Liver (tissue), 9 donors: ENCODE results near the gene SCARB1. TPM values are rescaled to one million over a fixed set of nuclear protein-coding genes. Genes with fewer than 3 reads are reported as not detected.
"Not testable (repeated sequence)": the region's sequence is repeated elsewhere in the genome, so short reads cannot be mapped to it uniquely, and the experiment has no call there.

Experiments used
- DNase-seq: peaks from one replicate; pipeline ENCODE4 v3.0.0-alpha.2; 2017; ENCODE audit warnings: low spot score
- H3K27ac ChIP-seq, 2 donors: one replicate each; pipeline ENCODE4 v1.7.0; 2013; ENCODE audit warnings: inconsistent platforms in 2 of 2, low read length in 2 of 2, control low read depth in 1 of 2, low read depth in 1 of 2, mild to moderate bottlenecking in 1 of 2
- H3K27me3 ChIP-seq, 4 donors: one replicate each; pipeline versions ENCODE4 v1.6.1 to v1.7.0; 2013; ENCODE audit warnings: low read length in 3 of 4, inconsistent platforms in 1 of 4, mild to moderate bottlenecking in 1 of 4, moderate library complexity in 1 of 4; ENCODE audit not compliant: control insufficient read depth in 4 of 4, insufficient read depth in 4 of 4
- H3K36me3 ChIP-seq, 4 donors: one replicate each; pipeline versions ENCODE4 v1.6.1 to v1.7.0; 2013; ENCODE audit warnings: low read length in 3 of 4, mild to moderate bottlenecking in 3 of 4, low read depth in 1 of 4, moderate library complexity in 1 of 4; ENCODE audit not compliant: control insufficient read depth in 4 of 4, insufficient read depth in 3 of 4
- H3K4me1 ChIP-seq, 4 donors: one replicate each; pipeline versions ENCODE4 v1.6.1 to v1.7.0; 2013; ENCODE audit warnings: low read length in 3 of 4, mild to moderate bottlenecking in 3 of 4, moderate library complexity in 1 of 4; ENCODE audit not compliant: control insufficient read depth in 4 of 4, insufficient read depth in 4 of 4
- H3K4me3 ChIP-seq, 3 donors: one replicate each; pipeline versions ENCODE4 v1.6.1 to v1.7.0; 2013; ENCODE audit warnings: low read length in 3 of 3, control low read depth in 1 of 3, low read depth in 1 of 3, mild to moderate bottlenecking in 1 of 3
- H3K9ac ChIP-seq, 2 donors: one replicate each; pipeline ENCODE4 v1.7.0; 2013; ENCODE audit warnings: low read length in 2 of 2, mild to moderate bottlenecking in 2 of 2, moderate library complexity in 2 of 2, control low read depth in 1 of 2, low read depth in 1 of 2
- H3K9me3 ChIP-seq, 4 donors: one replicate each; pipeline versions ENCODE4 v1.6.1 to v1.7.0; 2013; ENCODE audit warnings: low read length in 3 of 4; ENCODE audit not compliant: control insufficient read depth in 4 of 4
- EGR1 ChIP-seq, 2 donors: IDR thresholded peaks; 2 replicates each; pipeline ENCODE4 v1.6.1; 2016 to 2018; ENCODE audit warnings: antibody characterized with exemption in 2 of 2, low read depth in 2 of 2
- FOXA1 ChIP-seq: IDR thresholded peaks from 2 replicates; pipeline ENCODE4 v1.6.1; 2016; ENCODE audit warnings: antibody characterized with exemption
- FOXA2 ChIP-seq: IDR thresholded peaks from 2 replicates; pipeline ENCODE4 v1.6.1; 2016; ENCODE audit warnings: antibody characterized with exemption
- GABPA ChIP-seq, 2 donors: IDR thresholded peaks in 1 of 2; conservative IDR thresholded peaks in 1 of 2; 2 replicates each; pipeline ENCODE4 v1.6.1; 2016; ENCODE audit warnings: antibody characterized with exemption in 2 of 2, mild to moderate bottlenecking in 1 of 2, moderate library complexity in 1 of 2
- HNF4A ChIP-seq, 2 donors: conservative IDR thresholded peaks; 2 replicates each; pipeline ENCODE4 v1.6.1; 2016; ENCODE audit warnings: antibody characterized with exemption in 2 of 2, mild to moderate bottlenecking in 2 of 2
- HNF4G ChIP-seq: IDR thresholded peaks from 2 replicates; pipeline ENCODE4 v1.6.1; 2016; ENCODE audit warnings: antibody characterized with exemption
- JUND ChIP-seq, 2 donors: IDR thresholded peaks; 2 replicates each; pipeline ENCODE4 v1.6.1; 2016; ENCODE audit warnings: antibody characterized with exemption in 2 of 2
- NR2F2 ChIP-seq: IDR thresholded peaks from 2 replicates; pipeline ENCODE4 v1.6.1; 2016; ENCODE audit warnings: antibody characterized with exemption
- RAD21 ChIP-seq, 2 donors: IDR thresholded peaks; 2 replicates each; pipeline ENCODE4 v1.6.1; 2016; ENCODE audit warnings: antibody characterized with exemption in 2 of 2, mild to moderate bottlenecking in 2 of 2
- RXRA ChIP-seq, 2 donors: IDR thresholded peaks; 2 replicates each; pipeline ENCODE4 v1.6.1; 2017 to 2018; ENCODE audit warnings: antibody characterized with exemption in 2 of 2, mild to moderate bottlenecking in 1 of 2
- SP1 ChIP-seq: IDR thresholded peaks from 2 replicates; pipeline ENCODE4 v1.6.1; 2018; ENCODE audit warnings: antibody characterized with exemption, mild to moderate bottlenecking
- TAF1 ChIP-seq: conservative IDR thresholded peaks from 2 replicates; pipeline ENCODE4 v1.6.1; 2016; ENCODE audit warnings: antibody characterized with exemption, mild to moderate bottlenecking
- YY1 ChIP-seq: IDR thresholded peaks from 2 replicates; pipeline ENCODE4 v1.6.1; 2016; ENCODE audit warnings: antibody characterized with exemption, mild to moderate bottlenecking
- WGBS: extraction: QIAGEN DNeasy Blood & Tissue Kit; methylation state at CpG from one replicate; pipeline ENCODE4 v1.1.7; 2013; 5-methylcytosine and 5-hydroxymethylcytosine counted together
- polyA plus RNA-seq, 2 donors: library from polyadenylated mRNA; stranded (reverse) in 1 of 2; unstranded in 1 of 2; fragments of 200-250 nt in 1 of 2; fragments of >200 nt in 1 of 2; fragmentation: Nextera tagmentation in 1 of 2; extraction: Ambion mirVana in 1 of 2; gene quantifications; one replicate each; pipeline versions ENCODE4 v1.2.1 to v1.2.3, GENCODE V29; 2013 to 2015
- total RNA-seq, 2 donors: library from RNA; depleted of rRNA; stranded (reverse); fragments of >200 nt; gene quantifications; one replicate each; pipeline ENCODE4 v1.2.3, GENCODE V29; 2014
- TF ChIP-seq, protein P1 (sequence below): fragments of 150-350 bp; IDR thresholded peaks from 2 replicates; pipeline ENCODE4 v1.5.1; 2017; ENCODE audit warnings: improper control_type of control experiment, low read depth, low read length; ENCODE audit not compliant: missing input control
- TF ChIP-seq, protein P2 (sequence below): IDR thresholded peaks from 2 replicates; pipeline ENCODE4 v1.6.1; 2016; ENCODE audit warnings: antibody characterized with exemption, mild to moderate bottlenecking
- TF ChIP-seq, protein P3 (sequence below): IDR thresholded peaks from 2 replicates; pipeline ENCODE4 v1.6.1; 2016; ENCODE audit warnings: antibody characterized with exemption
- TF ChIP-seq, protein P4 (sequence below): IDR thresholded peaks from 2 replicates; pipeline ENCODE4 v1.6.1; 2016; ENCODE audit warnings: antibody characterized with exemption
- TF ChIP-seq, protein P5 (sequence below): IDR thresholded peaks from 2 replicates; pipeline ENCODE4 v1.6.1; 2016; ENCODE audit warnings: antibody characterized with exemption
- donor health status: healthy.
- donor health status: healthy.
- donor health status: healthy.
- donor health status: healthy.
- donor health status: healthy.

The SCARB1 gene
- total and polyA plus RNA-seq, 4 donors = 85.3 to 289 (median 141) TPM

DNA sequence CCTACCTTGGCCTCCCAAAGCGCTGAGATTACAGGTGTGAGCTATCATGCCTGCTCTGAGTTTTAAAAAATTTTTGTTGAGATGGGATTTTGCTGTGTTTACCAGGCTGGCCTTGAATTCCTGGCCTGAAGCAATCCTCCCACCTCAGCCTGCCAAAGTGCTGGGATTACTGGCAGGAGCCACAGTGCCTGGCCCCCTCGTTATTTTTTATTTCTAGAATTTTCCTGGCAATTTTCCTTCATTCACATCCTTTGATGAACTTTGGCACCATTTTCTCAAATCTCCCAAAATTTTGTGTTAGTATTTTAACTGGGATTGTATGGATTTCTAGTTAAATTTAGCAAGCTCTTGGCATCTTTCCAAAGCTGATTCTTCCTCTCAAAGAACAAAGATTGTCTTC, 24.6 kb upstream of the SCARB1 start:
- peak; percentile 22 for TF ChIP-seq FOXA1
- no peak for TF ChIP-seq HNF4G
- peak; percentile 27 to 61 for TF ChIP-seq JUND (IDR thresholded peaks at IDR 0.05)
- no peak for TF ChIP-seq NR2F2
- no peak for TF ChIP-seq GABPA (IDR thresholded peaks at IDR 0.05 in 1 of 2, conservative IDR thresholded peaks at IDR 0.05 in 1 of 2)
- TF ChIP-seq, protein P1, sequence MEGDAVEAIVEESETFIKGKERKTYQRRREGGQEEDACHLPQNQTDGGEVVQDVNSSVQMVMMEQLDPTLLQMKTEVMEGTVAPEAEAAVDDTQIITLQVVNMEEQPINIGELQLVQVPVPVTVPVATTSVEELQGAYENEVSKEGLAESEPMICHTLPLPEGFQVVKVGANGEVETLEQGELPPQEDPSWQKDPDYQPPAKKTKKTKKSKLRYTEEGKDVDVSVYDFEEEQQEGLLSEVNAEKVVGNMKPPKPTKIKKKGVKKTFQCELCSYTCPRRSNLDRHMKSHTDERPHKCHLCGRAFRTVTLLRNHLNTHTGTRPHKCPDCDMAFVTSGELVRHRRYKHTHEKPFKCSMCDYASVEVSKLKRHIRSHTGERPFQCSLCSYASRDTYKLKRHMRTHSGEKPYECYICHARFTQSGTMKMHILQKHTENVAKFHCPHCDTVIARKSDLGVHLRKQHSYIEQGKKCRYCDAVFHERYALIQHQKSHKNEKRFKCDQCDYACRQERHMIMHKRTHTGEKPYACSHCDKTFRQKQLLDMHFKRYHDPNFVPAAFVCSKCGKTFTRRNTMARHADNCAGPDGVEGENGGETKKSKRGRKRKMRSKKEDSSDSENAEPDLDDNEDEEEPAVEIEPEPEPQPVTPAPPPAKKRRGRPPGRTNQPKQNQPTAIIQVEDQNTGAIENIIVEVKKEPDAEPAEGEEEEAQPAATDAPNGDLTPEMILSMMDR = no peak
- TF ChIP-seq, protein P2, sequence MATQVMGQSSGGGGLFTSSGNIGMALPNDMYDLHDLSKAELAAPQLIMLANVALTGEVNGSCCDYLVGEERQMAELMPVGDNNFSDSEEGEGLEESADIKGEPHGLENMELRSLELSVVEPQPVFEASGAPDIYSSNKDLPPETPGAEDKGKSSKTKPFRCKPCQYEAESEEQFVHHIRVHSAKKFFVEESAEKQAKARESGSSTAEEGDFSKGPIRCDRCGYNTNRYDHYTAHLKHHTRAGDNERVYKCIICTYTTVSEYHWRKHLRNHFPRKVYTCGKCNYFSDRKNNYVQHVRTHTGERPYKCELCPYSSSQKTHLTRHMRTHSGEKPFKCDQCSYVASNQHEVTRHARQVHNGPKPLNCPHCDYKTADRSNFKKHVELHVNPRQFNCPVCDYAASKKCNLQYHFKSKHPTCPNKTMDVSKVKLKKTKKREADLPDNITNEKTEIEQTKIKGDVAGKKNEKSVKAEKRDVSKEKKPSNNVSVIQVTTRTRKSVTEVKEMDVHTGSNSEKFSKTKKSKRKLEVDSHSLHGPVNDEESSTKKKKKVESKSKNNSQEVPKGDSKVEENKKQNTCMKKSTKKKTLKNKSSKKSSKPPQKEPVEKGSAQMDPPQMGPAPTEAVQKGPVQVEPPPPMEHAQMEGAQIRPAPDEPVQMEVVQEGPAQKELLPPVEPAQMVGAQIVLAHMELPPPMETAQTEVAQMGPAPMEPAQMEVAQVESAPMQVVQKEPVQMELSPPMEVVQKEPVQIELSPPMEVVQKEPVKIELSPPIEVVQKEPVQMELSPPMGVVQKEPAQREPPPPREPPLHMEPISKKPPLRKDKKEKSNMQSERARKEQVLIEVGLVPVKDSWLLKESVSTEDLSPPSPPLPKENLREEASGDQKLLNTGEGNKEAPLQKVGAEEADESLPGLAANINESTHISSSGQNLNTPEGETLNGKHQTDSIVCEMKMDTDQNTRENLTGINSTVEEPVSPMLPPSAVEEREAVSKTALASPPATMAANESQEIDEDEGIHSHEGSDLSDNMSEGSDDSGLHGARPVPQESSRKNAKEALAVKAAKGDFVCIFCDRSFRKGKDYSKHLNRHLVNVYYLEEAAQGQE = peak; percentile 52
- peak; percentile 23 for TF ChIP-seq FOXA2
- TF ChIP-seq RAD21 (IDR thresholded peaks at IDR 0.05) = peak in 1 of 2 donors; percentile 37
- TF ChIP-seq EGR1 (IDR thresholded peaks at IDR 0.05; ENCODE audit: low read depth in 2 of 2) = peak in 1 of 2 donors; percentile 48
- peak; percentile 49 for TF ChIP-seq SP1
- TF ChIP-seq, protein P3, sequence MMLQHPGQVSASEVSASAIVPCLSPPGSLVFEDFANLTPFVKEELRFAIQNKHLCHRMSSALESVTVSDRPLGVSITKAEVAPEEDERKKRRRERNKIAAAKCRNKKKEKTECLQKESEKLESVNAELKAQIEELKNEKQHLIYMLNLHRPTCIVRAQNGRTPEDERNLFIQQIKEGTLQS = no peak
- peak; percentile 65 to 77 for TF ChIP-seq RXRA (IDR thresholded peaks at IDR 0.05)
- TF ChIP-seq YY1 = peak; percentile 73
- TF ChIP-seq HNF4A (conservative IDR thresholded peaks at IDR 0.05) = peak; percentile 66
- TF ChIP-seq, protein P4, sequence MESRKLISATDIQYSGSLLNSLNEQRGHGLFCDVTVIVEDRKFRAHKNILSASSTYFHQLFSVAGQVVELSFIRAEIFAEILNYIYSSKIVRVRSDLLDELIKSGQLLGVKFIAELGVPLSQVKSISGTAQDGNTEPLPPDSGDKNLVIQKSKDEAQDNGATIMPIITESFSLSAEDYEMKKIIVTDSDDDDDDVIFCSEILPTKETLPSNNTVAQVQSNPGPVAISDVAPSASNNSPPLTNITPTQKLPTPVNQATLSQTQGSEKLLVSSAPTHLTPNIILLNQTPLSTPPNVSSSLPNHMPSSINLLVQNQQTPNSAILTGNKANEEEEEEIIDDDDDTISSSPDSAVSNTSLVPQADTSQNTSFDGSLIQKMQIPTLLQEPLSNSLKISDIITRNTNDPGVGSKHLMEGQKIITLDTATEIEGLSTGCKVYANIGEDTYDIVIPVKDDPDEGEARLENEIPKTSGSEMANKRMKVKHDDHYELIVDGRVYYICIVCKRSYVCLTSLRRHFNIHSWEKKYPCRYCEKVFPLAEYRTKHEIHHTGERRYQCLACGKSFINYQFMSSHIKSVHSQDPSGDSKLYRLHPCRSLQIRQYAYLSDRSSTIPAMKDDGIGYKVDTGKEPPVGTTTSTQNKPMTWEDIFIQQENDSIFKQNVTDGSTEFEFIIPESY = peak; percentile 49
- TF ChIP-seq, protein P5, sequence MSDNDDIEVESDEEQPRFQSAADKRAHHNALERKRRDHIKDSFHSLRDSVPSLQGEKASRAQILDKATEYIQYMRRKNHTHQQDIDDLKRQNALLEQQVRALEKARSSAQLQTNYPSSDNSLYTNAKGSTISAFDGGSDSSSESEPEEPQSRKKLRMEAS = peak; percentile 82
- no peak for TF ChIP-seq TAF1
- Histone ChIP-seq H3K9ac (no peak overlapping the region), H3K4me1 (peaks cover 8 to 23% (median 14%) of the 10 kb centered on the region in 4 donors), H3K9me3 (no peaks in the 10 kb centered on the region), H3K36me3 (no peaks in the 10 kb centered on the region), H3K27me3 (no peaks in the 10 kb centered on the region), H3K4me3 (no peak overlapping the region), H3K27ac (peak overlapping the region; percentile 45 to 47)
- 29% methylated on average over 2 of the region's 2 CpGs for WGBS
- no peak for DNase-seq

DNA sequence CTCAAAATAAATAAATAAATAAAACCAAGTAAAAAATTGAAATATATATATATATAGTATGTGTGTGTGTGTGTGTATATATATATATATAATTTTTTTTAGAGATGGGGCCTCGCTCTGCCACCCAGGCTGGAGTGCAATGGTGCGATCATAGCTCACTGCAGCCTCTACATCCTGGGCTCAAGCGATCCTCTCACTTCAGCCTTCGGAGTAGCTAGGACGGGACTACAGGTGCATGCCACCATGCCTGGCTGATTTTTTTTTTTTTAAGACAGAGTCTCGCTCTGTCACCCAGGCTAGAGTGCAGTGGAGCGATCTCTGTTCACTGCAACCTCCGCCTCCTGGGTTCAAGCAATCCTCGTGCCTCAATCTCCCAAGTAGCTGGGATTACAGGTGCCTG, 24.1 kb upstream of the SCARB1 start:
- H3K9me3 ChIP-seq, H3K4me3 ChIP-seq, H3K9ac ChIP-seq, H3K27me3 ChIP-seq, H3K36me3 ChIP-seq, DNase-seq: not testable (repeated sequence)
- peaks cover 8 to 23% (median 14%) of the 10 kb centered on the region in 4 donors for H3K4me1 ChIP-seq
- 95% methylated on average over 9 of the region's 9 CpGs for WGBS
- peak overlapping the region in 1 of 2 donors; percentile 45 for H3K27ac ChIP-seq
